ENCODE results near the gene LRIG3. TPM values are rescaled to one million over a fixed set of nuclear protein-coding genes. Genes with fewer than 3 reads are reported as not detected.
A peak's percentile ranks its signal among the peaks of the same experiment; 100 is the strongest.

The LRIG3 gene
- total and polyA plus RNA-seq, 2 of the 8 experiments (the other 6 are each of a cell fraction or from before 2014, with no cell fraction given): 6.5 to 9.1 TPM

DNA sequence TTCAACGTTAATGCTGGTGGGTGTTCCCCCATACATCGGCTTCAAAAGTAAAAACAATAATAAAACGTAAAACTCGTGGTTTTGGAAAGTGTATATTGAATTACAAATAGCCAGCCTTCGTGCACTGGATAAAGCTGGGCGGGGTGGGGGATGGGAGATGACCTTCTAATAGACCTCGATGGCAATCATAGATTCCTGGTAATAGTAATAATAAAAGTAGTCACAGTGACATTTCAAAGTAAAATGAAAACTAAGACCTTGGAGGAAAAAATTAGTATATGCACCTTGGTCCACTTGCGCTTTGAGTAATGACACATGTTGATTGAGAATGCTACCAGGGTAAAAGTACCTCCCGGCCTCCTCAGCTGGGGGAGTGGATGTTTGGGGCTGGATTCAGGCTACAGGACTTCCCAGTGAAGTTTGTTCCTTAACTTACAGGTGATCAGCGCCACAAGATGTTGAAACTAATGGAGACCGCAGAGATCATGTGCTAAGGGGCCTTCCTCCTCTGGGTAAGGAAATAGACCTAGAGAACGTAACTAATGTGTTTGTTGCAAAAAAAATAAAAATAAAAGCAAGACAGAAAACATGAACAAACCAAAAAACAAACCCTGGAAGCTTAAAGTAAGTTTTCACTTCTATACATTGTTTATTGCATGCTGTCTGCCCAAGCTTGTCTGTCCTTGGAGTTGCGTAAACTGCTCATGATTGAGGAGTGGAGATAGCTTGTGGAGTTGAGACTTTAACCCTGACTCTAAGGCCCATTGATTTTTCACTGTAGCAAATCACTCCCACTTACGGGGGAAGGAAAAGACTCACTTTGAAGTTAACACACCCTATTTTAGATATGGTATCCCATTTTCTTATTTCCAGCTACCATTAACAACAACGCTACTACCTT, 907 bp upstream of the LRIG3 start:
- 77% methylated on average over 15 of the region's 15 CpGs; no CpG with 5 or more reads in 1 of the 2 experiments for WGBS, 2 experiments (ENCODE audit: extremely low coverage in 1 of 2, insufficient coverage in 1 of 2, insufficient read length in 1 of 2, insufficient replicate concordance in 2 of 2, low coverage in 1 of 2, low lambda C conversion rate in 2 of 2, missing lambda C conversion rate in 1 of 2)
- ChIA-PET POLR2A (ENCODE audit: partially characterized antibody) (interaction anchor here (0.6 to 1.9 kb wide), 2 partner anchors 12 to 111 kb away, joined by 3 to 6 read pairs; no protein-coding TSS in a partner anchor), CTCF (ENCODE audit: partially characterized antibody) (interaction anchor here (2.0 to 2.6 kb wide), 2 partner anchors 10 to 380 kb away, joined by 8 to 15 read pairs; no protein-coding TSS in a partner anchor)

More for the DNA sequence above, 907 bp upstream of the LRIG3 start:
- peak overlapping the region; percentile 90 for H2AFZ ChIP-seq (ENCODE audit: low read length)
- H3K79me1 ChIP-seq (ENCODE audit: low read depth, low read length): no peaks in the 10 kb centered on the region
- H2BK20ac ChIP-seq (ENCODE audit: low read length): no peak overlapping the region
- no peak for DNase-seq (ENCODE audit: low read depth in 1 of 2, low spot score in 2 of 2)
- peak overlapping the region; percentile 84 to 95 for H3K4me2 ChIP-seq (ENCODE audit: insufficient read depth in 1 of 2, low read depth in 2 of 2, low read length in 2 of 2)
- H4K91ac ChIP-seq (replicated peaks; ENCODE audit: insufficient read length, low read length): no peak overlapping the region
- peaks cover 0 to 18% of the 10 kb centered on the region in 2 experiments; a peak in 2 of 4 replicates for H3K79me2 ChIP-seq (ENCODE audit: control insufficient read depth in 1 of 2, insufficient read depth in 2 of 2, low read length in 2 of 2)
- no peak overlapping the region for H3K27ac ChIP-seq (ENCODE audit: low read depth, low read length)
- H3K4me3 ChIP-seq (ENCODE audit: extremely low read depth in 1 of 4, insufficient read depth in 2 of 4, low read depth in 3 of 4, low read length in 4 of 4): peak overlapping the region; percentile 50 to 76 (median 61); a peak in 7 of 8 replicates
- FAIRE-seq: no peak
- no peaks in the 10 kb centered on the region for H3K9me3 ChIP-seq (ENCODE audit: insufficient read depth in 2 of 2, low read depth in 1 of 2, low read length in 1 of 2)
- H4K20me1 ChIP-seq (replicated peaks in 1 of 2; ENCODE audit: control insufficient read depth in 1 of 2, insufficient read depth in 2 of 2, low read length in 2 of 2): no peaks in the 10 kb centered on the region
- H3K18ac ChIP-seq (ENCODE audit: extremely low read depth, low read length): no peak overlapping the region
- peak overlapping the region in 1 of 4 experiments; percentile 72; a peak in 1 of 7 replicates for H3K9ac ChIP-seq (replicated peaks in 1 of 4; ENCODE audit: extremely low read depth in 1 of 4, low read depth in 3 of 4, low read length in 3 of 4)
- H2BK5ac ChIP-seq (ENCODE audit: low read depth, low read length): no peak overlapping the region
- no peak overlapping the region for H3K23ac ChIP-seq (ENCODE audit: insufficient read length)
- H4K5ac ChIP-seq (ENCODE audit: insufficient read length, low read depth, low read length): no peak overlapping the region
- no peak overlapping the region for H2BK120ac ChIP-seq (replicated peaks; ENCODE audit: low read depth, low read length)
- TF ChIP-seq, protein P1, sequence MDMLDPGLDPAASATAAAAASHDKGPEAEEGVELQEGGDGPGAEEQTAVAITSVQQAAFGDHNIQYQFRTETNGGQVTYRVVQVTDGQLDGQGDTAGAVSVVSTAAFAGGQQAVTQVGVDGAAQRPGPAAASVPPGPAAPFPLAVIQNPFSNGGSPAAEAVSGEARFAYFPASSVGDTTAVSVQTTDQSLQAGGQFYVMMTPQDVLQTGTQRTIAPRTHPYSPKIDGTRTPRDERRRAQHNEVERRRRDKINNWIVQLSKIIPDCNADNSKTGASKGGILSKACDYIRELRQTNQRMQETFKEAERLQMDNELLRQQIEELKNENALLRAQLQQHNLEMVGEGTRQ (IDR thresholded peaks at IDR 0.05; ENCODE audit: low read length): no peak
- TF ChIP-seq HDAC6 (IDR thresholded peaks at IDR 0.05; ENCODE audit: low read depth, low read length) (no peak), CEBPB (IDR thresholded peaks at IDR 0.05; ENCODE audit: low read depth, low read length) (0 out of 2 replicates have a peak, but pooled peaks have one; percentile 4), CTBP2 (IDR thresholded peaks at IDR 0.05; ENCODE audit: borderline replicate concordance, insufficient read depth, insufficient read length, low read length) (no peak)
- H3K56ac ChIP-seq (replicated peaks; ENCODE audit: insufficient read length, low read depth, low read length): no peak overlapping the region
- H3K36me3 ChIP-seq (ENCODE audit: control insufficient read depth in 2 of 4, insufficient read depth in 4 of 4, low read length in 3 of 4): no peaks in the 10 kb centered on the region
- H2AK5ac ChIP-seq (ENCODE audit: low read depth, low read length): no peak overlapping the region
- H3K4me1 ChIP-seq (replicated peaks in 1 of 4; ENCODE audit: control insufficient read depth in 3 of 4, insufficient read depth in 4 of 4, low read length in 3 of 4): peaks cover 0 to 5% (median 2%) of the 10 kb centered on the region in 4 experiments; a peak in 4 of 7 replicates
- H3K4ac ChIP-seq (replicated peaks; ENCODE audit: insufficient read length, low read depth, low read length): no peak overlapping the region
- peaks cover 0 to 7% (median 2%) of the 10 kb centered on the region in 4 experiments; a peak in 2 of 7 replicates for H3K27me3 ChIP-seq (replicated peaks in 1 of 4; ENCODE audit: control insufficient read depth in 3 of 4, extremely low read depth in 1 of 4, insufficient read depth in 3 of 4, low read length in 3 of 4)
- peaks cover 9% of the 10 kb centered on the region for H3K23me2 ChIP-seq (ENCODE audit: low read depth, low read length)
- no peak overlapping the region for H3K14ac ChIP-seq (ENCODE audit: insufficient read length)
- H2BK15ac ChIP-seq (ENCODE audit: low read length): no peak overlapping the region
- no peak overlapping the region for H4K8ac ChIP-seq (ENCODE audit: extremely low read depth, insufficient read depth, low read length)
- no peak overlapping the region; the same call in 1 of the 2 replicates for H2BK12ac ChIP-seq (ENCODE audit: low read depth, low read length)
